Hepatocyte (in vitro differentiated cells): ENCODE measurements around the gene TRAPPC1.

ENCODE experiments used
- CTCF ChIP-seq: fragments of 200-600 bp; sonication (generic); IDR thresholded peaks from 2 replicates; pipeline ENCODE4 v1.5.1; 2016; ENCODE audit warnings: antibody characterized with exemption, mild to moderate bottlenecking; ENCODE audit not compliant: poor library complexity
- EZH2 ChIP-seq: fragments of 200-600 bp; sonication (generic); IDR thresholded peaks from 2 replicates; pipeline ENCODE4 v1.6.1; 2016; ENCODE audit warnings: antibody characterized with exemption, mild to moderate bottlenecking, borderline replicate concordance

- TF ChIP-seq EZH2 (no peak), CTCF (no peak)
Observed at GRCh38 chr17:7974638-7975131, 42.9 kb upstream of the TRAPPC1 start.
